ENCODE results near the gene CASP2.
A peak's percentile ranks its signal among the peaks of the same experiment; 100 is the strongest.
"Not testable (repeated sequence)": the region's sequence is repeated elsewhere in the genome, so short reads cannot be mapped to it uniquely, and the experiment has no call there.

CASP2 gene

GRCh38 chr7:143287935-143288826, at the start of gene CASP2:
Gene CASP2, plus strand, starts transcription at chr7:143288351. Its CDS starts 105 bp downstream, at chr7:143288456.
- DNase-seq, result peak; percentile 97

DNA sequence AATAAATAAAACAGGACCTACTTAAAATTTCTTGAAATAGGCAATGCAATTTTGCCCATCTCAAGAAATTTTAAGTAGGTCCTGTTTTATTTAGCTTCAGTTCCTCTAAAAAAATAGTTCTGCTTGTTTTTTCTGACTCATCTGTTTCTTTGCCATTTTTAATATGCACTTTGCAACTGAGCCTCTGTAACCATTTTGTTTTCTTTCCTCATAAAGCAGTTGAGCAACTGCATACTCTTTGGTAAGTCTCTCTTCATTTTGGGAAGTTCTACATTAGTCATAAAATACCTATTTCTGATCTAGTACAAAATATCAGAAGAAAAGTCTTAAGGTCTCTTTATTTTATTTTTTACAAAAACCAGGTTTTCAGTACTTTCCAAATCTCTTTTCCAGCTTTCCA, 48.3 kb upstream of the CASP2 start:
- no peak for DNase-seq

- peak; percentile 45 for DNase-seq
Measured at GRCh38 chr7:143240291-143241168, 47.6 kb upstream of the CASP2 start.

- no peak for DNase-seq
Measured at GRCh38 chr7:143242306-143242705, 45.8 kb upstream of the CASP2 start.

GRCh38 chr7:143243111-143243510, 45.0 kb upstream of the CASP2 start:
- no peak for DNase-seq

DNA sequence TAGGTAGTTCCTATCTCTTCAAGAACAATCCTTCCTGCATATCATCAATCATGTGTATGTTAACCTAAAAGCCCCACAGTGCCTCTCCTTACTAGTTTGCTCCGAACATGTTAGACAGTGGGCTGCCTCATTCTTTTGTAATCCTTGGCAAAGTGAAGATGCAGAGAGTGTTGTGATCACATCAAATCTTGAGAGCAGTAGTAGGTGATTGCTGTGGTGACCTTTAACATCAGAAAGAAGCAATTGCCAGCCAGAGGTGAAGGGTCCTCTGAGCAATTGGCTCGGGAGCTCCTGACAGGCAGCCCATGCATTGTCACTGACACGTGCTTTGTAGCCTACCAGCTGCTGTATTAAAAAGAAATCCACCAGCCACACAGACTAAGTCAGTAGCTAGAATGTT, 44.5 kb upstream of the CASP2 start:
- DNase-seq, result no peak

- DNase-seq, result no peak
Measured at GRCh38 chr7:143244321-143244720, 43.8 kb upstream of the CASP2 start.

GRCh38 chr7:143245123-143245522, 43.0 kb upstream of the CASP2 start:
- DNase-seq, result no peak

DNA sequence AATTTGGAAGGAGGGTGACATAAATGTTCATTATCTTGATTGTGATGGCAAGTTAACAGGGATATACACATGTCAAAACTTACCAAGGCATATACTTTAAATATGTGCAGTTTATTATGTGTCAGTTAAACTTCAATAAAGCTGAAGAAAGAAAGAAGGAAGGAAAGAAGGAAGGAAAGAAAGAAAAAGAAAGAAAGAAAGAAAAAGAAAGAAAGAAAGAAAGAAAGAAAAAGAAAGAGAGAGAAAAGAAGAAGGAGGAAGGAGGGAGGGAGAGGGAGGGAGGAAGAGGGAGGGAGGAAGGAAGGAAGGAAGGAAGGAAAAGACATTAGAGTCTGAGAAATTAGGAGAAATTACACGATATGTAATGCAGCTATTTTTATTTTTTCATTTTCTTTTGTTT, 40.8 kb upstream of the CASP2 start:
- DNase-seq, result no peak

DNA sequence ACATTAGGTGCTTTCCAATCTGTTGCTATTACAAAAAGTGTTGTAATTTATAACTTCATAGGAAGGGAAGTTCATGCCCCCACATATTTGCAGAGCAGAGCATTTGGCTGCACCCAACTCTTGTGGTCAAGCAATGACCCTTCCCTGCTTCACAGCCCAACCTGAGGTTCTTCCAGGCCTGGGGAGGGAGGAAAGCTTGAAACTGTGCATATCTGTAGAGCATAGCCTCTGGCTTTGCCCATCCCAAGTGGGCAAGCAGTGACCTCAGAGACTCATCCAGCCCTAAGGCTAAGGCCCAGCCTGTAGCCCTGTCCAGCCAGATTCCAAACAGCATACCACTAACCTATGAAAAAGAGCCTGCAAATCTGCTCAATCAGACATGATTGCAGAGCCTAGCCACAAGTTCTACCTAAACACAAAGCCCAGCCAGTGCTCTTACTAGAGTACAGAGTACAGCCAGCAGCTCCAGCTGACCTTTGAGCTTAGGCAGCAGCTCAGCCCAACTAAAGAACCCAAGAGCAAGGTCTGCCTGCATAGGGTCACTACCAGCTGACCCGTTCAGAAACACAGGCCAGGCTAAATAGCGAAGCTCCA, 39.3 kb upstream of the CASP2 start:
- DNase-seq, result no peak

DNA sequence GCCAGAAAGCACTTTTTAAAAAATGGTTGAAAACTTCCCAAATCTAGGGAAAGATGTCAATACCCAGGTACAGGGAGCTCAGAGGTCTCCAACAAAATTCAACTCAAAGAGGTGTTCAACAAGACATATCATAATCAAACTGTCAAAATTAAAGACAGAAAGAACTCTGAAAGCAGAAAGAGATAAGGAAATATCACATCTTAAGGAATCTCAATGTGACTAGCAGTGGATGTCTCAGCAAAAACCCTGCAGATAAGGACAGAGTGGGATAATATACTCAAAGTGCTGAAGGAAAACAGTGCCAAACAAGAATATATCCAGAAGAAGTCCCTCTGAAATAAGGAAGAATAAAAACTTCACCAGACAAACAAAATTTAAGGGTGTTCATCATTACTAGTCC, 38.0 kb upstream of the CASP2 start:
- no peak for DNase-seq

DNA sequence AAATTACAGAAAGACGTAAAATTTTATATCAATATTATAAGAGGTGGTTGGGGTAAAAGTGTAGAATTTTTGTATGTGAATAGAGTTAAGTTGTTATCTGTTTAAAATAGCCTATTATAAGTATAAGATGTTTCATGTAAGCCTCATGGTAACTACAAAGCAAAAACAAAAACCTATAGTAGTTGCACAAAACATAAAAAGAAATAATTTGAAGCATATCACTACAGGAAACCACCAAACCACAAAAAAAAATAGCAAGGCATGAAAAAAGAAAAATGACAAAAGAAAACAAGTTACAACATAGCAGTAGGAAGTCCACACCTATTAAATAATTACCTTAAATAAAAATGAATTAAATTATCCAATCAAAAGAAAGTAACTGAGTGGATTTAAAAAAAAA, 37.3 kb upstream of the CASP2 start:
- no peak for DNase-seq

- no peak for DNase-seq
Measured at GRCh38 chr7:143252006-143252405, 36.1 kb upstream of the CASP2 start.

GRCh38 chr7:143255564-143255963, 32.6 kb upstream of the CASP2 start:
- DNase-seq, result no peak

DNA sequence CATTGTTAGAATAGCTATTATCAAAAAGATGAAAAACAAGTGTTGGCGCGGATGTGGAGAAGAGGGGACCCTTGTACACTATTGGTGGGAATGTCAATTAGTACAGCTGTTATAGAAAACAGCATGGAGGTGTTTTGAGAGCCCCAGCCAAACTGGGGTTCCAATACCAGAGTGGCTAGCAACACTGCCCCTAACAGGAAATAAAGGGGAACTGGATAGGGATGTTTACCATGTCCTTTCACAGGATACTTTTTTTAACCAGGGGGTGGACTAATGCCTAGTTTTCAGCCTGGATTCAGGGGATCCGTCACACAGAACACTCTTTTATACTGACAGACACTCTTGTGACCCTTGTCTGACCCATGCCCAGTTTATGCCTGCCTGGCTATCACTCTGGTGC, 31.8 kb upstream of the CASP2 start:
- DNase-seq, result no peak

GRCh38 chr7:143256932-143257331, 31.2 kb upstream of the CASP2 start:
- DNase-seq, result no peak

- DNase-seq, result no peak
Measured at GRCh38 chr7:143257501-143257900, 30.6 kb upstream of the CASP2 start.

DNA sequence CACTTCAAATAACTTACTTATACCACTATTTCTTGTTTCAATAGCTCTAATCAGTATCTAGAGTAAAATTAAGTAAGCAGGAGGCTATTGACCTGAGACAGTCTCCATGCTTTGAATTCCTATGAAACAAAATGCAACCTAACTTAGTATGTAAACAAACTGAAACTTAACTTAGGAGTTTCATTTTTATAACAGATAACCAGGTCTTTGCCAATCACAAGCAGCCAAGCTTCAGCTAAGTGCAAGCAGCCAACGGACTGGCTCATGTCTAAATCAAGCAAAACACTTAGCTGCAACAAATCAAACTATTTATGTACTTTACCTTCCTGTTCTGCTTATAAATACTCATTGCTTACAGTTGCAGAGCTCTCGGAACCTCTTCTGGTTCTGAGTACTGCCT, 29.3 kb upstream of the CASP2 start:
- DNase-seq, result no peak

DNA sequence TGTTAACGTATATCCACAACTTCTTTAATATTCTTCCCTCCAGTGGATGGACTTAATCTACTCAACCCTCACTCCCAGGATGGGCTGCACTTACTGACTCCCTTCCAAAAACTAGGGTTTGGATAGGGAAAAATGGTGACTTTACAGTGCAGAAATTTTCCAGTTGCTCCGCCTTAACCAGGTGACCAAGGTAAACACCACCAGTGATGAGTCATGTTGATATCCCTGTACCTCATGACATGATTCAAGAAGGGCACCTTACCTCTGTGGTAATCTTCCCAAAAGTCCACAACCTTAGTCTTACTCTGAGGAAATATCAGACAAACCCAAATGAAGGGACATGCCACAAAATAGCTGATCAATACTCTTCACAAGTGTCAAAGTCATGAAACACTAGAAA, 28.4 kb upstream of the CASP2 start:
- no peak for DNase-seq

DNA sequence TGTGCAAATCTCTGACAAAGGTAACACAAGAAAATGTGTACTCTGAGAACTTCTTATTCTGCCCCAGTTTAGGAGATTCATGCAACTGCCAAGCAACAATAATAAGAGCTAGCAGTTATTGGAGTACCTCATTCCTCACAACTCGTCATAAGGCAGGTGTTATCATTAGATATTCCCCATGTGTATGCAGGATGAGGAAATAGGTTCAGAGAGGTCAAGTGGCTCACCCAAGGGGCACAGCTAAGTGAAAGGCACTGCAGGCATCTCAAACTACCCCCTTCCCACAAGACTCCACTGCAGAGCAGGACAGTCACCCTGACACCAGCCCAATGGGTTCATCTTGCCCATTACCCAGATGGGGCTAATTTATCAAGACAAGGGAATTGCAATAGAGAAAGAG, 26.2 kb upstream of the CASP2 start:
- DNase-seq, result no peak

DNA sequence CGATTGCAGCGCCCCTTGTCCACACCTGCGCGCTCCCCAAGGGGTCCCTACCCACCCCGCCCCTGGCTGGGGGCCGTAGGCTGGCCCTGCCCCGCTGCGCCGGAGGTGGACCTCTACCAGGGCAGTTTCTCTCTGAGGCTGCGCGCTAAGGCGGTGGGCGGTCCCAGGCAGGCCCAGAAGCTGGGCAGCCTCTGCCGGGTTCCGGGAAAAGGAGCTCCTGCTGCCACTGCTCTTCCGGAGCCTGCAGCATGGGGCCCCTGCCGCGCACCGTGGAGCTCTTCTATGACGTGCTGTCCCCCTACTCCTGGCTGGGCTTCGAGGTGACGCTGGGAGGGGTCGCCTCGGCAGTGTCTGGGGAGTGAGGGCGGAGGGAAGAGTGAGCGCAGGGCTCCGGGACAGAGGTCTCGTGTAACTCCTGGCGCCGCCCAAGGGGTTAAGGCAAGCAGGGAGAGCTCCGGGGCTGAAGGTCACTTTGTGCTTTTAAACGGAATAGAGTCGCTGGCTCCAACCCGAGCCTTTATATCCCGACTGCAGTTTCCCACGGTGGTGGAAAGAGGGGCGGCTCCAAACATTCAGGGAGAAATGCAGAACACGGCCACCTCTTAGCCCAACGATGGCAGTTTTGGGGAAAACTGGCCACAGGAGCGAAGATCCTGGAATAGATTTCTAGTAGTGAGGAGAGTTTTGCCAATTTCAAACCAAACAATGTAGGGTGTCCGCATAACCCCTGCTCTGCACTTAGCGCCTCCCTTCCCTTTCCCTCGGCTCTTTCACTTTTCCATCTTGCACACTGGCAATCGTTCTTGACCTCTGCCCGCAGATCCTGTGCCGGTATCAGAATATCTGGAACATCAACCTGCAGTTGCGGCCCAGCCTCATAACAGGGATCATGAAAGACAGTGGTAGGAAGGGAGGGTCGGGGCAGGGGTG, 24.6 kb upstream of the CASP2 start, which contains the start of gene GSTK1:
Gene GSTK1 (plus strand): TSS at position 176 of the 930 bp plus-strand sequence. CDS start 73 bp downstream, at position 249.
- peak; percentile 10 for DNase-seq

- DNase-seq, result not testable (repeated sequence)
Measured at GRCh38 chr7:143264196-143264568, 24.0 kb upstream of the CASP2 start.

Data from DMS79 (cell line).